Esophagus muscularis mucosa (tissue), 4 donors: ENCODE results near the gene TBATA.

ENCODE experiments used
- CTCF ChIP-seq, 3 experiments: fragments of 200-600 bp in 2 of 3; fragments of 450-650 bp in 1 of 3; sonication (generic) in 2 of 3; IDR thresholded peaks; one replicate each; pipeline ENCODE4 v1.5.1; 2017 to 2019; ENCODE audit warnings: antibody characterized with exemption in 3 of 3, mild to moderate bottlenecking in 2 of 3, moderate library complexity in 1 of 3
- EP300 ChIP-seq: sonication (generic); formaldehyde crosslinking; IDR thresholded peaks from one replicate; pipeline ENCODE4 v1.6.1; 2017; ENCODE audit warnings: antibody characterized with exemption
- POLR2A ChIP-seq: fragments of 450-650 bp; IDR thresholded peaks from one replicate; pipeline ENCODE4 v1.6.1; 2017; ENCODE audit warnings: antibody characterized with exemption, moderate library complexity, mild to moderate bottlenecking, low read depth

DNA sequence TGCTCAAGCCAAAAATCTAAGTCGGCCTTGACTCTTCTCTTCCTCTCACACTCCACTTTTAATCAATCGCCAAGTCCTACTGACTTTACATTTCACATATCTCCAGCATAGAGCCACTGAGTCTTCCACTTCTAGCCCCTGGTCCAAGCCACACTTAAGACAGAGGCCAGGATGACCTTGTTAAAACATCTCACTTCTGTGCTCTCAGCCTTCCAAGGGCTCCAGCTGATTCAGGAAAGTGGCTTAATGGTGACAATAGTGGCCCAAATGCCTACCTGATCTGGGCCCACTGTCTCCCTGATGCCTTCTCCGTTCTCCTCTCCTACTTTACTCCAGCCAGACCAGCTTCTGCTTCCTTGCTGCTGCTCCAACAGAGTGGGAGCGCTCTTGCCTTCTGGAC is 4.4 kb downstream of the TBATA start:
- TF ChIP-seq CTCF (IDR thresholded peaks at IDR 0.05), result no peak
- TF ChIP-seq POLR2A, result no peak
- TF ChIP-seq EP300, result no peak
